SK-N-SH (cell line): Measurements from ENCODE around the gene FLYWCH2. TPM values are rescaled to one million over a fixed set of nuclear protein-coding genes. Genes with fewer than 3 reads are reported as not detected.

Experiments
- CTCF ChIA-PET: fragments of 300-600, 350-600 bp; formaldehyde crosslinking; extraction: SDS; loops from one replicate; lab custom pipeline; 2021; lab: Yijun Ruan, JAX
- POLR2A ChIA-PET: fragments of 350-600 bp; sonication (Branson Sonifier 250); formaldehyde crosslinking; extraction: SDS; loops from one replicate; lab custom pipeline; 2020; ENCODE audit warnings: antibody characterized with exemption, inconsistent platforms; lab: Yijun Ruan, JAX
- DNase-seq: peaks from one replicate; pipeline ENCODE4 v3.0.0; 2012
- H2AFZ ChIP-seq: fragments of 200-600 bp; sonication (generic); 2 replicates; pipeline ENCODE4 v1.8.1; 2016; ENCODE audit warnings: antibody characterized with exemption, mild to moderate bottlenecking, low read depth
- H3F3A ChIP-seq: fragments of 200-600 bp; sonication (generic); replicated peaks from 2 replicates; pipeline ENCODE3; 2016; ENCODE audit warnings: antibody characterized with exemption, mild to moderate bottlenecking; ENCODE audit not compliant: insufficient read depth
- H3K27ac ChIP-seq, 2 experiments: fragments of 200-500 bp in 1 of 2; fragments of 200-600 bp in 1 of 2; sonication (Bioruptor generic) in 1 of 2; sonication (generic), shearing (Covaris generic) in 1 of 2; 2 replicates each; pipeline versions ENCODE4 v1.5.1 to v1.6.1; 2014 to 2016; ENCODE audit warnings: low read depth in 2 of 2, inconsistent platforms in 1 of 2, low read length in 1 of 2, mild to moderate bottlenecking in 1 of 2, mixed read lengths in 1 of 2
- H3K27me3 ChIP-seq: fragments of 200-600 bp; sonication (generic), shearing (Covaris generic); 2 replicates; pipeline ENCODE4 v1.6.1; 2016; ENCODE audit warnings: mixed run types; ENCODE audit not compliant: insufficient read depth
- H3K36me3 ChIP-seq, 2 experiments: fragments of 200-500 bp in 1 of 2; fragments of 200-600 bp in 1 of 2; sonication (Bioruptor generic) in 1 of 2; sonication (generic) in 1 of 2; replicated peaks in 1 of 2; 2 replicates each; pipeline versions ENCODE3 to v1.5.1; 2014 to 2016; ENCODE audit warnings: low read length in 1 of 2, mild to moderate bottlenecking in 1 of 2; ENCODE audit not compliant: insufficient read depth in 2 of 2, control insufficient read depth in 1 of 2
- H3K4me1 ChIP-seq, 2 experiments: fragments of 200-500 bp in 1 of 2; fragments of 200-600 bp in 1 of 2; sonication (Bioruptor generic) in 1 of 2; sonication (generic), shearing (Covaris generic) in 1 of 2; 2 replicates each; pipeline versions ENCODE4 v1.5.1 to v1.6.1; 2014 to 2016; ENCODE audit warnings: low read depth in 1 of 2, low read length in 1 of 2, mixed run types in 1 of 2; ENCODE audit not compliant: insufficient read depth in 2 of 2, control insufficient read depth in 1 of 2
- H3K4me2 ChIP-seq: fragments of 200-600 bp; sonication (generic), shearing (Covaris generic); 2 replicates; pipeline ENCODE4 v1.6.1; 2017; ENCODE audit warnings: mixed run types
- H3K4me3 ChIP-seq, 2 experiments: fragments of 200-500 bp in 1 of 2; fragments of 200-600 bp in 1 of 2; sonication (Bioruptor generic) in 1 of 2; sonication (generic), shearing (Covaris generic) in 1 of 2; 2 replicates each; pipeline versions ENCODE4 v1.5.1 to v1.8.1; 2014 to 2016; ENCODE audit warnings: low read depth in 2 of 2, inconsistent platforms in 1 of 2, low read length in 1 of 2, mild to moderate bottlenecking in 1 of 2, mixed read lengths in 1 of 2, moderate library complexity in 1 of 2
- H3K79me2 ChIP-seq: fragments of 200-600 bp; sonication (generic); 2 replicates; pipeline ENCODE4 v1.8.1; 2017; ENCODE audit warnings: mild to moderate bottlenecking; ENCODE audit not compliant: insufficient read depth
- H3K9ac ChIP-seq: fragments of 200-600 bp; sonication (generic); 2 replicates; pipeline ENCODE4 v1.6.1; 2017; ENCODE audit warnings: mixed run types
- H3K9me2 ChIP-seq: fragments of 200-600 bp; sonication (generic); 2 replicates; pipeline ENCODE4 v1.6.1; 2017; ENCODE audit warnings: mixed run types
- H3K9me3 ChIP-seq: fragments of 200-600 bp; sonication (generic); 2 replicates; pipeline ENCODE4 v1.6.1; 2017; ENCODE audit warnings: mixed run types, mild to moderate bottlenecking, moderate library complexity
- H4K20me1 ChIP-seq: fragments of 200-600 bp; sonication (generic); 2 replicates; pipeline ENCODE4 v1.6.1; 2017; ENCODE audit warnings: mild to moderate bottlenecking, mixed run types; ENCODE audit not compliant: insufficient read depth
- EZH2phosphoT487 ChIP-seq: fragments of 200-600 bp; sonication (generic); IDR thresholded peaks from 2 replicates; pipeline ENCODE4 v1.6.1; 2017; ENCODE audit warnings: low read depth, mixed run types, mild to moderate bottlenecking, antibody characterized with exemption, moderate library complexity, borderline replicate concordance
- FOXJ3 ChIP-seq: sonication (generic); formaldehyde crosslinking; IDR thresholded peaks from 2 replicates; pipeline ENCODE4 v1.5.1; 2020; ENCODE audit warnings: mild to moderate bottlenecking, missing genetic modification reagents
- FOXM1 ChIP-seq: IDR thresholded peaks from 2 replicates; pipeline ENCODE4 v1.4.0; 2012; ENCODE audit warnings: low read depth, mild to moderate bottlenecking
- GABPA ChIP-seq: IDR thresholded peaks from 2 replicates; pipeline ENCODE4 v1.4.0; 2012; ENCODE audit warnings: low read depth, mild to moderate bottlenecking
- GATA2 ChIP-seq: sonication (generic); formaldehyde crosslinking; IDR thresholded peaks from 2 replicates; pipeline ENCODE4 v1.5.0; 2020; ENCODE audit warnings: mild to moderate bottlenecking, missing genetic modification reagents
- JUND ChIP-seq: IDR thresholded peaks from 2 replicates; pipeline ENCODE4 v1.4.0; 2012
- MEF2A ChIP-seq: IDR thresholded peaks from 2 replicates; pipeline ENCODE4 v1.4.0; 2012; ENCODE audit warnings: low read depth, borderline replicate concordance
- MXI1 ChIP-seq: IDR thresholded peaks from 2 replicates; pipeline ENCODE4 v1.6.1; 2012; ENCODE audit warnings: mild to moderate bottlenecking, low read depth, low read length, improper control_type of control experiment
- NFIC ChIP-seq: IDR thresholded peaks from 2 replicates; pipeline ENCODE4 v1.4.0; 2012; ENCODE audit warnings: borderline replicate concordance
- RFX5 ChIP-seq: IDR thresholded peaks from 2 replicates; pipeline ENCODE4 v1.6.1; 2012; ENCODE audit warnings: mild to moderate bottlenecking, improper control_type of control experiment, low read length
- SIN3A ChIP-seq: IDR thresholded peaks from 2 replicates; pipeline ENCODE4 v1.6.1; 2012; ENCODE audit warnings: low read depth, mild to moderate bottlenecking, low read length, moderate library complexity, borderline replicate concordance
- YY1 ChIP-seq: IDR thresholded peaks from 2 replicates; pipeline ENCODE4 v1.4.0; 2012; ENCODE audit warnings: low read depth, mild to moderate bottlenecking
- WGBS: methylation state at CpG from one replicate; pipeline ENCODE4 v1.1.6; 2017; ENCODE audit warnings: low lambda C conversion rate; 5-methylcytosine and 5-hydroxymethylcytosine counted together
- polyA plus RNA-seq, 3 experiments: library from polyadenylated mRNA; depleted of rRNA; stranded (reverse); fragments of >200 nt; gene quantifications; 2 replicates each; pipeline ENCODE4 v1.2.3, GENCODE V29; 2012
- TF ChIP-seq, protein P1 (sequence below): IDR thresholded peaks from 2 replicates; pipeline ENCODE4 v1.4.0; 2012; ENCODE audit warnings: low read depth
- TF ChIP-seq, protein P2 (sequence below): IDR thresholded peaks from 2 replicates; pipeline ENCODE4 v1.6.1; 2012; ENCODE audit warnings: mild to moderate bottlenecking, low read depth, low read length, moderate library complexity
- TF ChIP-seq, protein P3 (sequence below): fragments of 200-600 bp; sonication (generic); IDR thresholded peaks from 2 replicates; pipeline ENCODE4 v1.6.1; 2017; ENCODE audit warnings: antibody characterized with exemption, mild to moderate bottlenecking, moderate library complexity

Gene FLYWCH2
- polyA plus RNA-seq, 1 of the 3 experiments (the other 2 are of a cell fraction), result 64.8 TPM

DNA sequence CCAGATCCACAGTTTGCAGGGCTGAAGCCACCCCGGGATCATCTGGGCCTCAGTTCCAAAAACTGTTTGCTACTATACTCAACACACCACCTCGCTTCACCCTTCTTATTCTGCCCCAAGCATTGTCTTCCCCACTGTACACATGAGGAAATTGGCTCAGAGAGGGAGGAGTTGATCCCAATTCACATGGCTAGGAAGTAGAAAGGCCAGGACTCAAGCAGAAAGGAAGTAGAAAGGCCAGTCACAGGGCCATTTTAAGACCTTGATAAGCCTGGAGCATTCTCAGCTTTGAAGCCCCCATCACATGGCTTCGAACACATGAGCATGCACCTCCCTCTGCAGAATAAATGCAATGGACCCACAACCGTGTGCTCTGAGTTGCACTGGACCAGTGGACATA is 17.4 kb upstream of the FLYWCH2 start:
- Histone ChIP-seq H3K27ac (no peak overlapping the region), H3K79me2 (no peaks in the 10 kb centered on the region), H3K9me3 (no peaks in the 10 kb centered on the region), H3K9me2 (no peaks in the 10 kb centered on the region), H3K4me1 (peaks cover 4 to 5% of the 10 kb centered on the region in 2 experiments; a peak in 3 of 4 replicates), H3K4me2 (no peak overlapping the region), H3F3A (peaks cover 11% of the 10 kb centered on the region), H3K36me3 (no peaks in the 10 kb centered on the region), H3K27me3 (no peaks in the 10 kb centered on the region), H4K20me1 (no peaks in the 10 kb centered on the region), H3K4me3 (no peak overlapping the region), H3K9ac (no peak overlapping the region), H2AFZ (no peak overlapping the region)
- POLR2A ChIA-PET, result no interaction called here
- CTCF ChIA-PET, result interaction anchor here (10.9 kb wide), 1 partner anchor 27 kb away, joined by 144 read pairs; no protein-coding TSS in a partner anchor
- TF ChIP-seq YY1, result no peak
- TF ChIP-seq SIN3A, result no peak
- TF ChIP-seq RFX5, result no peak
- TF ChIP-seq, protein P1, sequence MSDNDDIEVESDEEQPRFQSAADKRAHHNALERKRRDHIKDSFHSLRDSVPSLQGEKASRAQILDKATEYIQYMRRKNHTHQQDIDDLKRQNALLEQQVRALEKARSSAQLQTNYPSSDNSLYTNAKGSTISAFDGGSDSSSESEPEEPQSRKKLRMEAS, result no peak
- TF ChIP-seq JUND, result no peak
- no peak for TF ChIP-seq NFIC
- no peak for TF ChIP-seq GATA2 (CRISPR knock-in tag)
- no peak for TF ChIP-seq EZH2phosphoT487
- TF ChIP-seq GABPA, result no peak
- 41% methylated on average over 4 of the region's 4 CpGs for WGBS
- no peak for DNase-seq

DNA sequence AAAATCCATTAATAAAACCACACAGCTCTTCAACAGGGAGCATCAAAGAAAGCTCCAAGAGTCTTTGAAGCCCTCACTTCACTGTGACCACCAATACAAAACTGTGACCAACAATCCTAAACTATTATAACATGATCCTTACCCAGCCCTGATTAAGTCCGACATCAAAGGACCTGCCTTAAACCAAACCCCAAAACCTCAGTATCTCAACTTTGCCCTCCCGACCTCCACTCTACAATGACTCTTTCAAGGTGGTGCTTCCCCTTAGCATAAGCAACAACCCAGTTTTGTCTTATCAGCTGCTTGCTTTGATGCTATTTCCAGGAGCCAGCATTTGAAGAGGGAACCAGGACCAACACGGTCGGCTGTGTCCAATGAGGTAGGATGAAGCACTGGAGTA is 16.6 kb upstream of the FLYWCH2 start:
- H4K20me1 ChIP-seq, result no peaks in the 10 kb centered on the region
- no peaks in the 10 kb centered on the region for H3K79me2 ChIP-seq
- peaks cover 11% of the 10 kb centered on the region for H3F3A ChIP-seq
- H3K27me3 ChIP-seq, result no peaks in the 10 kb centered on the region
- no peak overlapping the region for H3K4me3 ChIP-seq
- ChIA-PET CTCF (interaction anchor here (0.7 to 10.9 kb wide), 2 partner anchors 12 to 27 kb away, joined by 3 to 144 read pairs; no protein-coding TSS in a partner anchor), POLR2A (no interaction called here)
- TF ChIP-seq RFX5 (no peak), MXI1 (no peak), FOXJ3 (CRISPR knock-in tag) (no peak), MEF2A (no peak), FOXM1 (no peak), JUND (no peak)
- TF ChIP-seq, protein P2, sequence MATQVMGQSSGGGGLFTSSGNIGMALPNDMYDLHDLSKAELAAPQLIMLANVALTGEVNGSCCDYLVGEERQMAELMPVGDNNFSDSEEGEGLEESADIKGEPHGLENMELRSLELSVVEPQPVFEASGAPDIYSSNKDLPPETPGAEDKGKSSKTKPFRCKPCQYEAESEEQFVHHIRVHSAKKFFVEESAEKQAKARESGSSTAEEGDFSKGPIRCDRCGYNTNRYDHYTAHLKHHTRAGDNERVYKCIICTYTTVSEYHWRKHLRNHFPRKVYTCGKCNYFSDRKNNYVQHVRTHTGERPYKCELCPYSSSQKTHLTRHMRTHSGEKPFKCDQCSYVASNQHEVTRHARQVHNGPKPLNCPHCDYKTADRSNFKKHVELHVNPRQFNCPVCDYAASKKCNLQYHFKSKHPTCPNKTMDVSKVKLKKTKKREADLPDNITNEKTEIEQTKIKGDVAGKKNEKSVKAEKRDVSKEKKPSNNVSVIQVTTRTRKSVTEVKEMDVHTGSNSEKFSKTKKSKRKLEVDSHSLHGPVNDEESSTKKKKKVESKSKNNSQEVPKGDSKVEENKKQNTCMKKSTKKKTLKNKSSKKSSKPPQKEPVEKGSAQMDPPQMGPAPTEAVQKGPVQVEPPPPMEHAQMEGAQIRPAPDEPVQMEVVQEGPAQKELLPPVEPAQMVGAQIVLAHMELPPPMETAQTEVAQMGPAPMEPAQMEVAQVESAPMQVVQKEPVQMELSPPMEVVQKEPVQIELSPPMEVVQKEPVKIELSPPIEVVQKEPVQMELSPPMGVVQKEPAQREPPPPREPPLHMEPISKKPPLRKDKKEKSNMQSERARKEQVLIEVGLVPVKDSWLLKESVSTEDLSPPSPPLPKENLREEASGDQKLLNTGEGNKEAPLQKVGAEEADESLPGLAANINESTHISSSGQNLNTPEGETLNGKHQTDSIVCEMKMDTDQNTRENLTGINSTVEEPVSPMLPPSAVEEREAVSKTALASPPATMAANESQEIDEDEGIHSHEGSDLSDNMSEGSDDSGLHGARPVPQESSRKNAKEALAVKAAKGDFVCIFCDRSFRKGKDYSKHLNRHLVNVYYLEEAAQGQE, result no peak
- TF ChIP-seq, protein P3, sequence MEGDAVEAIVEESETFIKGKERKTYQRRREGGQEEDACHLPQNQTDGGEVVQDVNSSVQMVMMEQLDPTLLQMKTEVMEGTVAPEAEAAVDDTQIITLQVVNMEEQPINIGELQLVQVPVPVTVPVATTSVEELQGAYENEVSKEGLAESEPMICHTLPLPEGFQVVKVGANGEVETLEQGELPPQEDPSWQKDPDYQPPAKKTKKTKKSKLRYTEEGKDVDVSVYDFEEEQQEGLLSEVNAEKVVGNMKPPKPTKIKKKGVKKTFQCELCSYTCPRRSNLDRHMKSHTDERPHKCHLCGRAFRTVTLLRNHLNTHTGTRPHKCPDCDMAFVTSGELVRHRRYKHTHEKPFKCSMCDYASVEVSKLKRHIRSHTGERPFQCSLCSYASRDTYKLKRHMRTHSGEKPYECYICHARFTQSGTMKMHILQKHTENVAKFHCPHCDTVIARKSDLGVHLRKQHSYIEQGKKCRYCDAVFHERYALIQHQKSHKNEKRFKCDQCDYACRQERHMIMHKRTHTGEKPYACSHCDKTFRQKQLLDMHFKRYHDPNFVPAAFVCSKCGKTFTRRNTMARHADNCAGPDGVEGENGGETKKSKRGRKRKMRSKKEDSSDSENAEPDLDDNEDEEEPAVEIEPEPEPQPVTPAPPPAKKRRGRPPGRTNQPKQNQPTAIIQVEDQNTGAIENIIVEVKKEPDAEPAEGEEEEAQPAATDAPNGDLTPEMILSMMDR, result no peak
- H3K4me2 ChIP-seq, result no peak overlapping the region
- no peak overlapping the region for H2AFZ ChIP-seq
- H3K9me2 ChIP-seq, result no peaks in the 10 kb centered on the region
- peaks cover 4 to 5% of the 10 kb centered on the region in 2 experiments; a peak in 3 of 4 replicates for H3K4me1 ChIP-seq
- no peak for DNase-seq
- H3K9me3 ChIP-seq, result no peaks in the 10 kb centered on the region
- no peak overlapping the region for H3K9ac ChIP-seq
- H3K36me3 ChIP-seq, result no peaks in the 10 kb centered on the region
- WGBS, result 84% methylated on average over 3 of the region's 4 CpGs
- H3K27ac ChIP-seq, result no peak overlapping the region
